GM23338 (cell line): Measurements from ENCODE around the gene SLC7A6. TPM values are rescaled to one million over a fixed set of nuclear protein-coding genes. Genes with fewer than 3 reads are reported as not detected.

Experiments used
- ATAC-seq: fragments of 200-7000 bp; cut with Tn5 transposase; 3 replicates; pipeline ENCODE4 v1.9.1; 2020
- DNase-seq: peaks from one replicate; pipeline ENCODE4 v3.0.0-alpha.2; 2015; ENCODE audit warnings: low spot score
- H2AFZ ChIP-seq: fragments of 200-600 bp; sonication (generic); 2 replicates; pipeline ENCODE4 v1.8.0; 2016; ENCODE audit warnings: antibody characterized with exemption, mild to moderate bottlenecking, moderate library complexity
- H3F3A ChIP-seq: fragments of 200-600 bp; sonication (generic); replicated peaks from 2 replicates; pipeline ENCODE4 v1.8.0; 2017; ENCODE audit warnings: antibody characterized with exemption, mixed run types, low read depth
- H3K27ac ChIP-seq: fragments of 200-600 bp; sonication (generic); 2 replicates; pipeline ENCODE4 v1.6.1; 2016; ENCODE audit warnings: low read depth
- H3K27me3 ChIP-seq: fragments of 200-600 bp; sonication (generic); 2 replicates; pipeline ENCODE4 v1.8.0; 2016; ENCODE audit warnings: mild to moderate bottlenecking, mixed run types, moderate library complexity; ENCODE audit not compliant: insufficient read depth
- H3K36me3 ChIP-seq: fragments of 200-600 bp; sonication (generic); 2 replicates; pipeline ENCODE4 v1.8.0; 2016; ENCODE audit warnings: mild to moderate bottlenecking; ENCODE audit not compliant: insufficient read depth
- H3K4me1 ChIP-seq: fragments of 200-600 bp; sonication (generic); 2 replicates; pipeline ENCODE4 v1.8.0; 2016; ENCODE audit warnings: mild to moderate bottlenecking, moderate library complexity; ENCODE audit not compliant: insufficient read depth
- H3K4me2 ChIP-seq: fragments of 200-600 bp; sonication (generic); 2 replicates; pipeline ENCODE4 v1.7.1; 2017; ENCODE audit warnings: mixed run types
- H3K4me3 ChIP-seq: fragments of 200-600 bp; sonication (generic); 2 replicates; pipeline ENCODE4 v1.6.1; 2016; ENCODE audit warnings: mixed run types
- H3K79me2 ChIP-seq: fragments of 200-600 bp; sonication (generic); replicated peaks from 2 replicates; pipeline ENCODE4 v1.8.0; 2017; ENCODE audit warnings: mild to moderate bottlenecking; ENCODE audit not compliant: insufficient read depth
- H3K9me2 ChIP-seq: fragments of 200-600 bp; sonication (generic); 2 replicates; pipeline ENCODE4 v1.8.0; 2017; ENCODE audit not compliant: insufficient read depth
- H4K20me1 ChIP-seq: fragments of 200-600 bp; sonication (generic); replicated peaks from 2 replicates; pipeline ENCODE4 v1.8.0; 2017; ENCODE audit warnings: mild to moderate bottlenecking; ENCODE audit not compliant: insufficient read depth
- H3K27ac Mint-ChIP-seq: 2 replicates; pipeline ENCODE4 v1.8.0; 2020; ENCODE audit warnings: inconsistent platforms, mild to moderate bottlenecking, moderate library complexity, mixed read lengths
- H3K27me3 Mint-ChIP-seq: 3 replicates; pipeline ENCODE4 v1.8.0; 2022; ENCODE audit warnings: low read depth, mild to moderate bottlenecking, moderate library complexity, mixed read lengths, inconsistent platforms; ENCODE audit not compliant: insufficient read depth, poor library complexity
- H3K36me3 Mint-ChIP-seq: 3 replicates; pipeline ENCODE4 v1.8.0; 2021; ENCODE audit warnings: low read depth, mild to moderate bottlenecking, inconsistent platforms, moderate library complexity, mixed read lengths
- H3K4me1 Mint-ChIP-seq: 3 replicates; pipeline ENCODE4 v1.8.0; 2020; ENCODE audit warnings: mild to moderate bottlenecking, inconsistent platforms, mixed read lengths
- H3K4me3 Mint-ChIP-seq: 3 replicates; pipeline ENCODE4 v1.8.0; 2021; ENCODE audit warnings: moderate library complexity, mild to moderate bottlenecking, inconsistent platforms, mixed read lengths
- H3K9me3 Mint-ChIP-seq: 3 replicates; pipeline ENCODE4 v1.8.0; 2020; ENCODE audit warnings: moderate library complexity, mild to moderate bottlenecking, inconsistent platforms, mixed read lengths
- CREB1 ChIP-seq: fragments of 250-450 bp; sonication (Bioruptor Pico); IDR thresholded peaks from 2 replicates; pipeline ENCODE4 v1.5.0; 2020; ENCODE audit warnings: low read depth, mild to moderate bottlenecking, moderate library complexity
- EZH2 ChIP-seq: fragments of 200-600 bp; sonication (generic); IDR thresholded peaks from one replicate; pipeline ENCODE4 v1.8.0; 2017; ENCODE audit warnings: antibody characterized with exemption, mild to moderate bottlenecking, low read depth; ENCODE audit not compliant: unreplicated experiment
- EZH2phosphoT487 ChIP-seq: fragments of 200-600 bp; sonication (generic); IDR thresholded peaks from one replicate; pipeline ENCODE4 v1.8.1; 2018; ENCODE audit warnings: antibody characterized with exemption; ENCODE audit not compliant: unreplicated experiment
- JUNB ChIP-seq: IDR thresholded peaks from one replicate; pipeline ENCODE4 v1.6.1; 2016; ENCODE audit warnings: antibody characterized with exemption; ENCODE audit not compliant: unreplicated experiment
- NANOG ChIP-seq: IDR thresholded peaks from 2 replicates; pipeline ENCODE4 v1.6.1; 2016; ENCODE audit warnings: antibody characterized with exemption, borderline replicate concordance
- POLR2AphosphoS5 ChIP-seq: IDR thresholded peaks from 2 replicates; pipeline ENCODE4 v1.6.1; 2016; ENCODE audit warnings: antibody characterized with exemption, low read depth
- STAT1 ChIP-seq: IDR thresholded peaks from one replicate; pipeline ENCODE4 v1.6.1; 2016; ENCODE audit warnings: antibody characterized with exemption; ENCODE audit not compliant: unreplicated experiment
- ZNF114 ChIP-seq: fragments of 250-450 bp; sonication (Bioruptor Pico); IDR thresholded peaks from 2 replicates; pipeline ENCODE4 v1.5.0; 2020; ENCODE audit warnings: mild to moderate bottlenecking, moderate library complexity
- ZNF331 ChIP-seq: fragments of 250-450 bp; sonication (Bioruptor Pico); IDR thresholded peaks from 2 replicates; pipeline ENCODE4 v1.5.0; 2020; ENCODE audit warnings: low read depth, mild to moderate bottlenecking, moderate library complexity
- polyA plus RNA-seq: library from polyadenylated mRNA; unstranded; fragments of >200 nt; fragmentation: Nextera tagmentation; extraction: Ambion mirVana; gene quantifications from 2 replicates; pipeline ENCODE4 v1.2.1, GENCODE V29; 2016
- total RNA-seq: library from RNA; depleted of rRNA; stranded (reverse); fragments of >200 nt; shearing (Covaris generic); gene quantifications from 2 replicates; pipeline ENCODE4 v1.2.3, GENCODE V29; 2014
- TF ChIP-seq, protein P1 (sequence below): fragments of 250-450 bp; sonication (Bioruptor Pico); IDR thresholded peaks from 2 replicates; pipeline ENCODE4 v1.5.0; 2020; ENCODE audit warnings: mild to moderate bottlenecking, moderate library complexity
- TF ChIP-seq, protein P2 (sequence below), 2 experiments: fragments of 200-600 bp in 1 of 2; sonication (generic) in 1 of 2; conservative IDR thresholded peaks; 2 replicates each; pipeline versions ENCODE4 v1.5.1 to v1.6.1; 2016 to 2017; ENCODE audit warnings: antibody characterized with exemption in 2 of 2, low read depth in 2 of 2, mild to moderate bottlenecking in 2 of 2, moderate library complexity in 1 of 2
- TF ChIP-seq, protein P3 (sequence below): IDR thresholded peaks from 2 replicates; pipeline ENCODE4 v1.6.1; 2016; ENCODE audit warnings: antibody characterized with exemption

SLC7A6 gene
- total and polyA plus RNA-seq, 2 experiments from 2014 or later = 16.6 to 30.9 TPM

DNA sequence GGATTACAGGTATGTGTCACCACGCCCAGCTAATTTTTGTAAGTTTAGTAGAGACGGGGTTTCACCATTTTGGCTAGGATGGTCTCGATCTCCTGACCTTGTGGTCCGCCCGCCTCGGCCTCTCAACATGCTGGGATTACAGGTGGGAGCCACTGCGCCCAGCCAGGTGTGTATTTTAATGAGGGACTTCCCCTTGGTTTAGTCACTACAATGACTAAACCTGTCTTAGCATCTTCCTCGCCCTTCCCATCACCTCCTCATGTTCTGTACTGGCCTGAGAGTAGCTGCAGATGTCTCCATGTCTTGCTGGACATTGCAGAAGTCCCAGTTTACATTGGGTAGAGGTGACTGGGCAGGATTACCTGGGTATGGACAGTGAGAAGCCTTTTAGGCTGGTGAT, 9.6 kb downstream of the SLC7A6 start (continued):
- TF ChIP-seq, protein P1, sequence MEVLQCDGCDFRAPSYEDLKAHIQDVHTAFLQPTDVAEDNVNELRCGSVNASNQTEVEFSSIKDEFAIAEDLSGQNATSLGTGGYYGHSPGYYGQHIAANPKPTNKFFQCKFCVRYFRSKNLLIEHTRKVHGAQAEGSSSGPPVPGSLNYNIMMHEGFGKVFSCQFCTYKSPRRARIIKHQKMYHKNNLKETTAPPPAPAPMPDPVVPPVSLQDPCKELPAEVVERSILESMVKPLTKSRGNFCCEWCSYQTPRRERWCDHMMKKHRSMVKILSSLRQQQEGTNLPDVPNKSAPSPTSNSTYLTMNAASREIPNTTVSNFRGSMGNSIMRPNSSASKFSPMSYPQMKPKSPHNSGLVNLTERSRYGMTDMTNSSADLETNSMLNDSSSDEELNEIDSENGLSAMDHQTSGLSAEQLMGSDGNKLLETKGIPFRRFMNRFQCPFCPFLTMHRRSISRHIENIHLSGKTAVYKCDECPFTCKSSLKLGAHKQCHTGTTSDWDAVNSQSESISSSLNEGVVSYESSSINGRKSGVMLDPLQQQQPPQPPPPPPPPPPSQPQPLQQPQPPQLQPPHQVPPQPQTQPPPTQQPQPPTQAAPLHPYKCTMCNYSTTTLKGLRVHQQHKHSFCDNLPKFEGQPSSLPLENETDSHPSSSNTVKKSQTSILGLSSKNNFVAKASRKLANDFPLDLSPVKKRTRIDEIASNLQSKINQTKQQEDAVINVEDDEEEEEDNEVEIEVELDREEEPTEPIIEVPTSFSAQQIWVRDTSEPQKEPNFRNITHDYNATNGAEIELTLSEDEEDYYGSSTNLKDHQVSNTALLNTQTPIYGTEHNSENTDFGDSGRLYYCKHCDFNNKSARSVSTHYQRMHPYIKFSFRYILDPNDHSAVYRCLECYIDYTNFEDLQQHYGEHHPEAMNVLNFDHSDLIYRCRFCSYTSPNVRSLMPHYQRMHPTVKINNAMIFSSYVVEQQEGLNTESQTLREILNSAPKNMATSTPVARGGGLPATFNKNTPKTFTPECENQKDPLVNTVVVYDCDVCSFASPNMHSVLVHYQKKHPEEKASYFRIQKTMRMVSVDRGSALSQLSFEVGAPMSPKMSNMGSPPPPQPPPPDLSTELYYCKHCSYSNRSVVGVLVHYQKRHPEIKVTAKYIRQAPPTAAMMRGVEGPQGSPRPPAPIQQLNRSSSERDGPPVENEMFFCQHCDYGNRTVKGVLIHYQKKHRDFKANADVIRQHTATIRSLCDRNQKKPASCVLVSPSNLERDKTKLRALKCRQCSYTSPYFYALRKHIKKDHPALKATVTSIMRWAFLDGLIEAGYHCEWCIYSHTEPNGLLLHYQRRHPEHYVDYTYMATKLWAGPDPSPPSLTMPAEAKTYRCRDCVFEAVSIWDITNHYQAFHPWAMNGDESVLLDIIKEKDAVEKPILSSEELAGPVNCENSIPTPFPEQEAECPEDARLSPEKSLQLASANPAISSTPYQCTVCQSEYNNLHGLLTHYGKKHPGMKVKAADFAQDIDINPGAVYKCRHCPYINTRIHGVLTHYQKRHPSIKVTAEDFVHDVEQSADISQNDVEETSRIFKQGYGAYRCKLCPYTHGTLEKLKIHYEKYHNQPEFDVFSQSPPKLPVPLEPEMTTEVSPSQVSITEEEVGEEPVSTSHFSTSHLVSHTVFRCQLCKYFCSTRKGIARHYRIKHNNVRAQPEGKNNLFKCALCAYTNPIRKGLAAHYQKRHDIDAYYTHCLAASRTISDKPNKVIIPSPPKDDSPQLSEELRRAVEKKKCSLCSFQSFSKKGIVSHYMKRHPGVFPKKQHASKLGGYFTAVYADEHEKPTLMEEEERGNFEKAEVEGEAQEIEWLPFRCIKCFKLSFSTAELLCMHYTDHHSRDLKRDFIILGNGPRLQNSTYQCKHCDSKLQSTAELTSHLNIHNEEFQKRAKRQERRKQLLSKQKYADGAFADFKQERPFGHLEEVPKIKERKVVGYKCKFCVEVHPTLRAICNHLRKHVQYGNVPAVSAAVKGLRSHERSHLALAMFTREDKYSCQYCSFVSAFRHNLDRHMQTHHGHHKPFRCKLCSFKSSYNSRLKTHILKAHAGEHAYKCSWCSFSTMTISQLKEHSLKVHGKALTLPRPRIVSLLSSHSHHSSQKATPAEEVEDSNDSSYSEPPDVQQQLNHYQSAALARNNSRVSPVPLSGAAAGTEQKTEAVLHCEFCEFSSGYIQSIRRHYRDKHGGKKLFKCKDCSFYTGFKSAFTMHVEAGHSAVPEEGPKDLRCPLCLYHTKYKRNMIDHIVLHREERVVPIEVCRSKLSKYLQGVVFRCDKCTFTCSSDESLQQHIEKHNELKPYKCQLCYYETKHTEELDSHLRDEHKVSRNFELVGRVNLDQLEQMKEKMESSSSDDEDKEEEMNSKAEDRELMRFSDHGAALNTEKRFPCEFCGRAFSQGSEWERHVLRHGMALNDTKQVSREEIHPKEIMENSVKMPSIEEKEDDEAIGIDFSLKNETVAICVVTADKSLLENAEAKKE (CRISPR knock-in tag) = no peak
- TF ChIP-seq JUNB = no peak
- no peak for TF ChIP-seq CREB1
- TF ChIP-seq ZNF114 = no peak
- no peak for TF ChIP-seq EZH2
- TF ChIP-seq NANOG = no peak
- no peak for TF ChIP-seq ZNF331 (CRISPR knock-in tag)

DNA sequence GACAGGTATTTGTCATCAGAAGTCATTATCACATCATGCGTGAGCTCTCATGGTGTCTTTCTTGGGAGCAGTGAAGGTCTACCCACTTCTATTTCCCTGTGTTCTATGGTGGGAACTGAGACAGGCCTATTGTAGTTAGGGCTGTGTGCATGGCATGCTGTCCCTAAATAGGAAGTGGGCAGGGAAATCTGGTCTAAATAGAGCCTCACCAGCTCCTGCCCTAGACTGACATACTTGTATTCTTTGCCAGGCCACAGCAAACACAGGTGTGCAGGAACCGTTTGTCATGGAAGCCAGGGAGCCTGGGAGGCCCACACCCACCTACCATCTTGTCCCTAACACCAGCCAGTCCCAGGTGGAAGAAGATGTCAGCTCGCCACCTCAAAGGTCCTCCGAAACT, 10.1 kb downstream of the SLC7A6 start:
- Histone ChIP-seq H4K20me1 (peaks cover 13% of the 10 kb centered on the region), H3K79me2 (peaks cover 35% of the 10 kb centered on the region)
- H3K36me3 Mint-ChIP-seq = peaks cover 32% of the 10 kb centered on the region
- TF ChIP-seq, protein P2, sequence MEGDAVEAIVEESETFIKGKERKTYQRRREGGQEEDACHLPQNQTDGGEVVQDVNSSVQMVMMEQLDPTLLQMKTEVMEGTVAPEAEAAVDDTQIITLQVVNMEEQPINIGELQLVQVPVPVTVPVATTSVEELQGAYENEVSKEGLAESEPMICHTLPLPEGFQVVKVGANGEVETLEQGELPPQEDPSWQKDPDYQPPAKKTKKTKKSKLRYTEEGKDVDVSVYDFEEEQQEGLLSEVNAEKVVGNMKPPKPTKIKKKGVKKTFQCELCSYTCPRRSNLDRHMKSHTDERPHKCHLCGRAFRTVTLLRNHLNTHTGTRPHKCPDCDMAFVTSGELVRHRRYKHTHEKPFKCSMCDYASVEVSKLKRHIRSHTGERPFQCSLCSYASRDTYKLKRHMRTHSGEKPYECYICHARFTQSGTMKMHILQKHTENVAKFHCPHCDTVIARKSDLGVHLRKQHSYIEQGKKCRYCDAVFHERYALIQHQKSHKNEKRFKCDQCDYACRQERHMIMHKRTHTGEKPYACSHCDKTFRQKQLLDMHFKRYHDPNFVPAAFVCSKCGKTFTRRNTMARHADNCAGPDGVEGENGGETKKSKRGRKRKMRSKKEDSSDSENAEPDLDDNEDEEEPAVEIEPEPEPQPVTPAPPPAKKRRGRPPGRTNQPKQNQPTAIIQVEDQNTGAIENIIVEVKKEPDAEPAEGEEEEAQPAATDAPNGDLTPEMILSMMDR (conservative IDR thresholded peaks at IDR 0.05; ENCODE audit: low read depth in 2 of 2) = no peak
- TF ChIP-seq ZNF114 (no peak), STAT1 (no peak), NANOG (no peak), POLR2AphosphoS5 (no peak), EZH2 (no peak), EZH2phosphoT487 (no peak)
- TF ChIP-seq, protein P3, sequence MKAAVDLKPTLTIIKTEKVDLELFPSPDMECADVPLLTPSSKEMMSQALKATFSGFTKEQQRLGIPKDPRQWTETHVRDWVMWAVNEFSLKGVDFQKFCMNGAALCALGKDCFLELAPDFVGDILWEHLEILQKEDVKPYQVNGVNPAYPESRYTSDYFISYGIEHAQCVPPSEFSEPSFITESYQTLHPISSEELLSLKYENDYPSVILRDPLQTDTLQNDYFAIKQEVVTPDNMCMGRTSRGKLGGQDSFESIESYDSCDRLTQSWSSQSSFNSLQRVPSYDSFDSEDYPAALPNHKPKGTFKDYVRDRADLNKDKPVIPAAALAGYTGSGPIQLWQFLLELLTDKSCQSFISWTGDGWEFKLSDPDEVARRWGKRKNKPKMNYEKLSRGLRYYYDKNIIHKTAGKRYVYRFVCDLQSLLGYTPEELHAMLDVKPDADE = no peak

More for the DNA sequence above, 10.1 kb downstream of the SLC7A6 start:
- H3K4me3 ChIP-seq = no peak overlapping the region
- DNase-seq (no peak), ATAC-seq (no peak)
- no peak overlapping the region for H3K27ac ChIP-seq
- H3F3A ChIP-seq = no peaks in the 10 kb centered on the region
- Mint-ChIP-seq H3K9me3 (no peaks in the 10 kb centered on the region; the same call in 2 of the 3 replicates), H3K27ac (no peak overlapping the region), H3K27me3 (peaks cover 5% of the 10 kb centered on the region), H3K4me3 (no peak overlapping the region), H3K4me1 (peaks cover under 1% of the 10 kb centered on the region; the same call in 2 of the 3 replicates)
- H2AFZ ChIP-seq = no peak overlapping the region
- no peaks in the 10 kb centered on the region for H3K9me2 ChIP-seq
- H3K4me1 ChIP-seq = peaks cover 5% of the 10 kb centered on the region; the same call in 1 of the 2 replicates
- H3K36me3 ChIP-seq = no peaks in the 10 kb centered on the region
- no peaks in the 10 kb centered on the region for H3K27me3 ChIP-seq
- H3K4me2 ChIP-seq = no peak overlapping the region
